ENCODE data around the gene KBTBD4. TPM values are rescaled to one million over a fixed set of nuclear protein-coding genes. Genes with fewer than 3 reads are reported as not detected.

KBTBD4 gene
- total RNA-seq, 1 experiment from 2014 or later: 11.0 TPM

- Histone ChIP-seq H3K9me2 (replicated peaks; ENCODE audit: insufficient read depth, low read length) (no peaks in the 10 kb centered on the region), H2AFZ (ENCODE audit: low read length) (no peak overlapping the region), H3K9ac (ENCODE audit: low read length) (no peak overlapping the region; the same call in 1 of the 2 replicates), H3K9me3 (ENCODE audit: low read length) (no peaks in the 10 kb centered on the region), H3K27ac (ENCODE audit: low read length) (peak overlapping the region; percentile 60), H3K36me3 (ENCODE audit: insufficient read depth, low read length) (no peaks in the 10 kb centered on the region), H3K79me2 (ENCODE audit: low read length) (peaks cover 98% of the 10 kb centered on the region), H4K20me1 (ENCODE audit: insufficient read depth, low read depth, low read length) (peaks cover 22% of the 10 kb centered on the region; the same call in 1 of the 2 replicates), H3K4me1 (ENCODE audit: low read length) (peaks cover 72% of the 10 kb centered on the region), H3K4me3 (ENCODE audit: low read length) (no peak overlapping the region), H3K27me3 (ENCODE audit: low read length) (no peaks in the 10 kb centered on the region), H3K4me2 (ENCODE audit: low read depth, low read length, poor library complexity, severe bottlenecking) (peak overlapping the region; percentile 51)
- DNase-seq: no peak
Observed at GRCh38 chr11:47523490-47524225, 55.1 kb downstream of the KBTBD4 start.

Small RNA genes within 50 kb of the gene (small RNA-seq; reads per million reads assigned to genes)
- gene RN7SL652P (not detected), gene RNU5E-10P (0.28 reads per million)

Other genes starting within 250 kb of the KBTBD4 start
- 0.67 and 0.72 TPM in 2 replicates for gene MYBPC3, start 226.3 kb downstream of the KBTBD4 start, total RNA-seq (2014; rRNA removed; shearing (Covaris generic); ENCODE audit: low replicate concordance)
- gene SPI1, start 200.4 kb downstream of the KBTBD4 start, total RNA-seq (2014; rRNA removed; shearing (Covaris generic); ENCODE audit: low replicate concordance): 114 and 198 TPM in 2 replicates
- 24.9 and 32.8 TPM in 2 replicates for gene SLC39A13, start 170.4 kb downstream of the KBTBD4 start, total RNA-seq (2014; rRNA removed; shearing (Covaris generic); ENCODE audit: low replicate concordance)
- gene PSMC3, start 152.5 kb downstream of the KBTBD4 start, total RNA-seq (2014; rRNA removed; shearing (Covaris generic); ENCODE audit: low replicate concordance): 40.6 and 119 TPM in 2 replicates
- gene RAPSN, start 129.8 kb downstream of the KBTBD4 start, total RNA-seq (2014; rRNA removed; shearing (Covaris generic); ENCODE audit: low replicate concordance): 0.52 and 4.5 TPM in 2 replicates
- gene CELF1, start 25.8 kb downstream of the KBTBD4 start, total RNA-seq (2014; rRNA removed; shearing (Covaris generic); ENCODE audit: low replicate concordance): 130 and 148 TPM in 2 replicates
- gene PTPMT1, start 13.4 kb downstream of the KBTBD4 start, total RNA-seq (2014; rRNA removed; shearing (Covaris generic); ENCODE audit: low replicate concordance): 174 and 253 TPM in 2 replicates
- gene NDUFS3, start 104 bp upstream of the KBTBD4 start, total RNA-seq (2014; rRNA removed; shearing (Covaris generic); ENCODE audit: low replicate concordance): 41.2 and 104 TPM in 2 replicates
- not detected in 2 replicates for gene FAM180B, start 7.7 kb upstream of the KBTBD4 start, total RNA-seq (2014; rRNA removed; shearing (Covaris generic); ENCODE audit: low replicate concordance)
- gene C1QTNF4, start 15.4 kb upstream of the KBTBD4 start, total RNA-seq (2014; rRNA removed; shearing (Covaris generic); ENCODE audit: low replicate concordance): 4.9 TPM in 1 of 2 replicates, not detected in the other
- 49.5 and 72.6 TPM in 2 replicates for gene MTCH2, start 63.6 kb upstream of the KBTBD4 start, total RNA-seq (2014; rRNA removed; shearing (Covaris generic); ENCODE audit: low replicate concordance)
- 14.3 and 14.9 TPM in 2 replicates for gene AGBL2, start 136.4 kb upstream of the KBTBD4 start, total RNA-seq (2014; rRNA removed; shearing (Covaris generic); ENCODE audit: low replicate concordance)
- gene FNBP4, start 188.4 kb upstream of the KBTBD4 start, total RNA-seq (2014; rRNA removed; shearing (Covaris generic); ENCODE audit: low replicate concordance): 61.1 and 120 TPM in 2 replicates

Data from Karpas-422 (cell line).